ENCODE measurements around the gene APOBEC3H.
"Not testable (repeated sequence)": the region's sequence is repeated elsewhere in the genome, so short reads cannot be mapped to it uniquely, and the experiment has no call there.

DNA sequence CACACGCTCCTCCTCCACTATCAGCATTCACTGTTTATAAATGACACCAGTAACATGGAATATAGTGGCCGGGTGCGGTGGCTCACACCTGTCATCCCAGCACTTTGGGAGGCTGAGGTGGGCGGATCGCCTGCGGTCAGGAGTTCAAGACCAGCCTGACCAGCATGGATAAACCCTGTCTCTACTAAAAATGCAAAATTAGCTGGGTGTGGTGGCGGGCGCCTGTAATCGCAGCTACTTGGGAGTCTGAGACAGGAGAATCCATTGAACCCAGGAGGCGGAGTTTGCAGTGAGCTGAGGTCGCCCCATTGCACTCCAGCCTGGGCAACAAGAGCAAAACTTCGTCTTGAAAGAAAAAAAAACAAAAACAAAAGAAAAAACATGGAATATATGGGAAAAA is 19.1 kb upstream of the APOBEC3H start:
- TF ChIP-seq CTCF (conservative IDR thresholded peaks at IDR 0.05); EZH2 (IDR thresholded peaks at IDR 0.05; ENCODE audit: low read depth): not testable (repeated sequence)
